HG02970 (cell line): ENCODE results near the gene SLC9A6.

Experiments
- ATAC-seq: cut with Tn5 transposase; IDR thresholded peaks from one replicate; pipeline ENCODE4 v1.9.1; 2021; ENCODE audit warnings: mild to moderate bottlenecking, moderate library complexity, moderate number of reproducible peaks; ENCODE audit not compliant: unreplicated experiment, low FRiP score

Gene SLC9A6

GRCh38 chrX:135985157-135985972, at the start of gene SLC9A6:
TSS of gene SLC9A6 (plus strand) at chrX:135985435. CDS start at chrX:135985659, 224 bp downstream.
- ATAC-seq, result peak; percentile 67

GRCh38 chrX:135944486-135944885, 40.7 kb upstream of the SLC9A6 start:
- no peak for ATAC-seq

GRCh38 chrX:135951291-135951690, 33.9 kb upstream of the SLC9A6 start:
- ATAC-seq, result no peak

- ATAC-seq, result peak; percentile 14
Measured at GRCh38 chrX:135973025-135973547, 12.1 kb upstream of the SLC9A6 start.

- peak; percentile 70 for ATAC-seq
Measured at GRCh38 chrX:135973548-135974278, 11.5 kb upstream of the SLC9A6 start, which contains the start of gene MMGT1. TSS of gene MMGT1 (minus strand) at chrX:135973988. CDS start at chrX:135973675, 313 bp downstream.

GRCh38 chrX:135974279-135974856, 10.9 kb upstream of the SLC9A6 start:
- no peak for ATAC-seq

GRCh38 chrX:135975421-135975820, 9.8 kb upstream of the SLC9A6 start:
- no peak for ATAC-seq

- ATAC-seq, result no peak
Measured at GRCh38 chrX:135977611-135978010, 7.6 kb upstream of the SLC9A6 start.

GRCh38 chrX:135981010-135981409, 4.2 kb upstream of the SLC9A6 start:
- ATAC-seq, result no peak

- no peak for ATAC-seq
Measured at GRCh38 chrX:135981668-135982067, 3.6 kb upstream of the SLC9A6 start.

GRCh38 chrX:135982860-135983259, 2.4 kb upstream of the SLC9A6 start:
- ATAC-seq, result no peak

GRCh38 chrX:135984256-135984655, 979 bp upstream of the SLC9A6 start:
- ATAC-seq, result no peak

GRCh38 chrX:135984791-135985156, 461 bp upstream of the SLC9A6 start:
- peak; percentile 12 for ATAC-seq

- ATAC-seq, result no peak
Measured at GRCh38 chrX:135985973-135986310, 707 bp downstream of the SLC9A6 start.

GRCh38 chrX:135988245-135988644, 3.0 kb downstream of the SLC9A6 start:
- ATAC-seq, result no peak

- ATAC-seq, result no peak
Measured at GRCh38 chrX:136015016-136015415, 29.8 kb downstream of the SLC9A6 start.

GRCh38 chrX:136016881-136017280, 31.6 kb downstream of the SLC9A6 start:
- ATAC-seq, result no peak

- no peak for ATAC-seq
Measured at GRCh38 chrX:136019226-136019625, 34.0 kb downstream of the SLC9A6 start.

GRCh38 chrX:136021160-136021559, 35.9 kb downstream of the SLC9A6 start:
- ATAC-seq, result no peak

GRCh38 chrX:136021903-136022302, 36.7 kb downstream of the SLC9A6 start:
- ATAC-seq, result no peak

- ATAC-seq, result no peak
Measured at GRCh38 chrX:136025091-136025490, 39.9 kb downstream of the SLC9A6 start.
